HG02763 (cell line): ENCODE data around the gene NAP1L3.

Source experiments
- ATAC-seq: cut with Tn5 transposase; IDR thresholded peaks from one replicate; pipeline ENCODE4 v1.9.1; 2021; ENCODE audit warnings: mild to moderate bottlenecking, moderate library complexity; ENCODE audit not compliant: unreplicated experiment

Gene NAP1L3

GRCh38 chrX:93673056-93673868 lies at the start of gene NAP1L3:
NAP1L3 (minus strand) TSS chrX:93673578; CDS start chrX:93673304, 274 bp downstream.
- ATAC-seq, result peak; percentile 68

DNA sequence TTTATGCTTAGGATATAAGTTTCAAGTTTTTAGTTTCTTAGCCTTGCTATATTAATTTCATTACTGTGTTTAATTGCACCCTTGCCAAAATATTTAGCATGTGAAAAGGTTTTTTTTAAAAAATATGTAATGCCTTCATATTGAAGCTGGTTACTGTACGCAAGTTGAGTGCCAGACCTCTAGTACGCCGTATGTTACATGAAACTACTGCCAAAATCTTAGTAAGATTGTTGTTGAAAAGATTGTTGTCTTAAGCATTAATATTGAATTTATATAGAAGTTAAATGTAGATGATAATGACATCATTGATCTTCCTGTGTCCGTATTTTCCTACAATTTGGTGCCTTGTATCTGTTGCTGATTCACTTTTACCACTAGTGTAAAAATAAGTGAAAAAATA lies 37.7 kb upstream of the NAP1L3 start:
- no peak for ATAC-seq

GRCh38 chrX:93703701-93704100 lies 30.3 kb upstream of the NAP1L3 start:
- ATAC-seq, result no peak

- no peak for ATAC-seq
Observed at GRCh38 chrX:93695981-93696380, 22.6 kb upstream of the NAP1L3 start.

GRCh38 chrX:93673869-93674271 lies 492 bp upstream of the NAP1L3 start, which contains the start of gene FAM133A:
FAM133A (plus strand) TSS chrX:93674206; CDS start chrX:93709420, 35,214 bp downstream.
- peak; percentile 9 for ATAC-seq

DNA sequence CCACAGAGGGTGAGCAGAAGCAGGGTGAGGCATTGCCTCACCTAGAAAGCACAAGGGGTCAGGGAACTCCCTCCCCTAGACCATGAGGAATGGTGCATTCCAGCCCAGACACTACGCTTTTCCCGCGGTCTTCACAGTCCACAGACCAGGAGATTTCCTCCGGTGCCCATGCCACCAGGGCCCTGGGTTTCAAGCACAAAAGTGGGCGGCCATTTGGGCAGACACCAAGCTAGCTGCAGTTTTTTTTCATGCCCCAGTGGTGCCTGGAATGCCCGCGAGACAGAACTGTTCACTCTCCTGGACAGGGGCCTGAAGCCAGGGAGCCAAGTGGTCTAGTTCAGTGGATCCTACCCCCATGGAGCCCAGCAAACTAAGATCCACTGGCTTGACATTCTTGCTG lies 12.8 kb downstream of the NAP1L3 start:
- ATAC-seq, result no peak

DNA sequence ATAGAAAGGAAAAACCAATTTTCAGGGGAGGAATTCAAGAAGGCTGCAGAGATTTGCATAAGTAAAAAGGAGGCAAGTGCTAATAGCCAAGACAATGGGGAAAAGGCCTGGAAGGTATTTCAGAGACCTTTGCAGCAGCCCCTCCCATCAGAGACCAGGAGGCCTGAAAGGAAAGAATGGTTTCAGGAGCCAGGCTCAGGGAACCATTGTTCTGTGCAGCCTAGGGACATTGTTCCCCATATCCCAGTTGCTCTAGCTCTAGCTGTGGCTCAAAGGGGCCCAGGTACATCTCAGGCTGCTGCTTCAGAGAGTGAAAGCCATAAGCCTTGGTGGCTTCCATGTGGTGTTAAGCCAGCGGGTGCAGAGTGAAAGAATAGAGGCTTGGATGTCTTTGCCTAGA lies 24.0 kb downstream of the NAP1L3 start:
- ATAC-seq, result no peak

DNA sequence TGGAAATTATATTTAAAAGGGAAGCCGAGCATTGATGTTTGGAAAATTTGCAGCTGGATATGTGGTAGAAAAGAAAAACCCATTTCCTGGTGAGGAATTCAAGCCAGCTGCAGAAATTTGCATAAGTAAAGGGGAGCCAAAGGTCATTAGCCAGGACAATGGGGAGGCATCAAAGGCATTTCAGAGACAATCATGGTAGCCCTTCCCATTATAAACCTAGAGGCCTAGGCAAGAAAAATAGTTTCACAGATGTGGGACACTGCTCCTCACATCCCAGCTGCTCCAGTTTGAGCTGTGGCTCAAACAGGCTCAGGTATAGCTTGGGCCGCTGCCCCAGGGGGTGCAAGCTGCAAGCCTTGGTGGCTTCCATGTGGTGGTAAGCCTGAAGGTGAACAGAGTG lies 35.8 kb downstream of the NAP1L3 start:
- no peak for ATAC-seq
